ENCODE data around the gene PLAC1.

DNA sequence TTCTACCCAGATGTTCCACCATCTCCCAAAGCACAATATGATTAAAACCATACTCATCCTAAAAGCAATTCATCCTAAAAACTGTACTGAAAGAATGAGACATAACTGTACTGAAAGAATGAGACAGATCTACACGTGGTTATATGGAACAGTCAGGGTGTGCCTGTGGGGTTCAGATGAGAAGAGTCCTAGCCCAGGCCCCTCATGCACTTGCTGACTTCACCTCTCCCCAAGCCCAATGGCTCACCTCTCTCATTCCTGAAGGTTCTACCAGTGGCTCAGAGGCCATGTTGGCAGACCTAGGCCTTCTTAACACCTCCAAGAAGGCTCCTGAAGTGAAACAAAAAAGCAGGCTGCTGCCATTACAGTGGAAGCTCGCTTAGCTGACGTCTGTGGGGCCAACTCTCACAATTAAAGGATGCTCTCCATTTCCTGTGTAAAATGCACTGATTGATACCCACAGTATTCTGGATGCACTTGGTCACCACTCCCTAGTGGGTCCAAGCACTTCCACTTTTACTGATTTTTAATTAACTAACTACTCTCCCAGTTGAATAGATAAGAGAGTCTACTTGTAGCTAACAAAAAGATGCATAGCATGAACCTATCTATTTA lies 3.8 kb downstream of the PLAC1 start:
- TF ChIP-seq POLR2A (IDR thresholded peaks at IDR 0.05) (no peak), EP300 (IDR thresholded peaks at IDR 0.05) (no peak)
